HCT116 (cell line): ENCODE results near the gene CNDP2. TPM values are rescaled to one million over a fixed set of nuclear protein-coding genes. Genes with fewer than 3 reads are reported as not detected.

Source experiments
- ATAC-seq: fragments of 200-7000 bp; cut with Tn5 transposase; 2 replicates; pipeline ENCODE4 v1.9.1; 2020; ENCODE audit warnings: mild to moderate bottlenecking, moderate library complexity
- BruUV-seq: library from RNA; stranded (reverse); fragments of 400-500 nt; replicated peaks from 2 replicates; lab custom pipeline; 2021; lab: Mats Ljungman, UMichigan
- CTCF ChIA-PET: fragments of 300-600 bp; sonication (Branson Sonifier 250); formaldehyde crosslinking; loops from one replicate; lab custom pipeline; 2021; ENCODE audit warnings: antibody characterized with exemption; lab: Charles Lee
- POLR2A ChIA-PET: fragments of 300-600, 350-600 bp; sonication (Branson Sonifier 250); formaldehyde crosslinking; loops from one replicate; lab custom pipeline; 2021; ENCODE audit warnings: antibody characterized with exemption; lab: Charles Lee
- RAD21 ChIA-PET, 2 experiments: fragments of 300-600 bp; sonication (Branson Sonifier 250); formaldehyde crosslinking; loops; one replicate each; lab custom pipeline; 2023; ENCODE audit warnings: low total read pairs in 2 of 2; ENCODE audit not compliant: uncharacterized antibody in 2 of 2, unreplicated experiment in 2 of 2, low non-redundant PET in 1 of 2; lab: Charles Lee
- DNase-seq: peaks from one replicate; pipeline ENCODE4 v3.0.0-alpha.2; 2010; ENCODE audit warnings: low read depth, low spot score
- H2AFZ ChIP-seq: fragments of 200-600 bp; shearing (Covaris generic), sonication (generic); 2 replicates; pipeline ENCODE4 v1.6.1; 2017; ENCODE audit warnings: low read depth, mixed run types, mixed read lengths, antibody characterized with exemption, low read length; ENCODE audit not compliant: poor library complexity, severe bottlenecking
- H3K27ac ChIP-seq: 2 replicates; pipeline ENCODE4 v1.5.1; 2012; ENCODE audit warnings: low read depth, low read length
- H3K27me3 ChIP-seq: fragments of 200-600 bp; sonication (generic); 2 replicates; pipeline ENCODE4 v1.6.1; 2016; ENCODE audit warnings: mixed run types, low read length, mixed read lengths; ENCODE audit not compliant: insufficient read depth
- H3K36me3 ChIP-seq, 2 experiments: fragments of 200-500 bp in 1 of 2; fragments of 200-600 bp in 1 of 2; sonication (Bioruptor generic) in 1 of 2; sonication (generic) in 1 of 2; 2 replicates each; pipeline versions ENCODE4 v1.5.1 to v1.6.1; 2014 to 2016; ENCODE audit warnings: low read length in 2 of 2, inconsistent platforms in 1 of 2, mixed read lengths in 1 of 2, mixed run types in 1 of 2; ENCODE audit not compliant: insufficient read depth in 2 of 2, control insufficient read depth in 1 of 2
- H3K4me1 ChIP-seq, 2 experiments: fragments of 200-600 bp in 1 of 2; sonication (generic) in 1 of 2; 2 replicates each; pipeline versions ENCODE4 v1.5.1 to v1.6.1; 2012 to 2017; ENCODE audit warnings: low read length in 2 of 2, inconsistent platforms in 1 of 2, mild to moderate bottlenecking in 1 of 2, mixed read lengths in 1 of 2, mixed run types in 1 of 2, moderate library complexity in 1 of 2; ENCODE audit not compliant: insufficient read depth in 2 of 2, control insufficient read depth in 1 of 2
- H3K4me2 ChIP-seq: fragments of 200-600 bp; sonication (generic); 2 replicates; pipeline ENCODE4 v1.6.1; 2017; ENCODE audit warnings: mixed run types, low read length, mixed read lengths
- H3K4me3 ChIP-seq, 2 experiments: fragments of 200-600 bp in 1 of 2; sonication (generic) in 1 of 2; replicated peaks in 1 of 2; 2 replicates each; pipeline ENCODE4 v1.5.1; 2011 to 2016; ENCODE audit warnings: low read length in 2 of 2, control low read depth in 1 of 2, low read depth in 1 of 2, mild to moderate bottlenecking in 1 of 2, mixed read lengths in 1 of 2, mixed run types in 1 of 2
- H3K79me2 ChIP-seq: fragments of 200-600 bp; sonication (generic); 2 replicates; pipeline ENCODE4 v1.6.1; 2017; ENCODE audit warnings: mild to moderate bottlenecking, mixed run types, low read length, moderate library complexity, mixed read lengths; ENCODE audit not compliant: insufficient read depth
- H3K9ac ChIP-seq: fragments of 200-600 bp; sonication (generic); 2 replicates; pipeline ENCODE4 v1.6.1; 2016; ENCODE audit warnings: low read length, mixed read lengths
- H3K9me2 ChIP-seq: fragments of 200-600 bp; sonication (generic), shearing (Covaris generic); 2 replicates; pipeline ENCODE4 v1.6.1; 2017; ENCODE audit warnings: mixed run types, mild to moderate bottlenecking, moderate library complexity; ENCODE audit not compliant: insufficient read depth
- H3K9me3 ChIP-seq, 2 experiments: fragments of 200-500 bp in 1 of 2; fragments of 200-600 bp in 1 of 2; sonication (Bioruptor generic) in 1 of 2; sonication (generic) in 1 of 2; 2 replicates each; pipeline ENCODE4 v1.6.1; 2014 to 2017; ENCODE audit warnings: low read length in 2 of 2, mixed read lengths in 2 of 2, inconsistent platforms in 1 of 2, low read depth in 1 of 2, mild to moderate bottlenecking in 1 of 2, mixed run types in 1 of 2, moderate library complexity in 1 of 2; ENCODE audit not compliant: control insufficient read depth in 1 of 2, insufficient read depth in 1 of 2
- H4K20me1 ChIP-seq: fragments of 200-600 bp; sonication (generic), shearing (Covaris generic); 2 replicates; pipeline ENCODE4 v1.6.1; 2017; ENCODE audit warnings: mixed run types, mild to moderate bottlenecking, moderate library complexity; ENCODE audit not compliant: insufficient read depth
- EZH2 ChIP-seq: fragments of 200-600 bp; sonication (generic); IDR thresholded peaks from 2 replicates; pipeline ENCODE4 v1.6.1; 2017; ENCODE audit warnings: antibody characterized with exemption, mixed run types
- EZH2phosphoT487 ChIP-seq: fragments of 200-600 bp; IDR thresholded peaks from 2 replicates; pipeline ENCODE4 v1.6.1; 2018; ENCODE audit warnings: antibody characterized with exemption, borderline replicate concordance
- FOSL1 ChIP-seq: IDR thresholded peaks from 2 replicates; pipeline ENCODE4 v1.6.1; 2012; ENCODE audit warnings: low read depth
- POLR2AphosphoS5 ChIP-seq: IDR thresholded peaks from 2 replicates; pipeline ENCODE4 v1.6.1; 2011; ENCODE audit warnings: mild to moderate bottlenecking, low read depth, low read length, moderate library complexity
- SP1 ChIP-seq: IDR thresholded peaks from 2 replicates; pipeline ENCODE4 v1.6.1; 2012; ENCODE audit warnings: low read depth
- ZFX ChIP-seq: fragments of 450-650 bp; IDR thresholded peaks from 2 replicates; pipeline ENCODE4 v1.6.1; 2017
- ZNF274 ChIP-seq: fragments of 200-500 bp; sonication (Bioruptor generic); IDR thresholded peaks from 2 replicates; pipeline ENCODE4 v1.6.1; 2014; ENCODE audit warnings: mild to moderate bottlenecking, low read depth, low read length, inconsistent platforms
- intact Hi-C: fragments of 100-400 bp; cut with micrococcal nuclease; formaldehyde crosslinking; loops from 2 replicates; pipeline ENCODE4 v1.10.0; 2022
- total RNA-seq: library from RNA; stranded (reverse); gene quantifications from one replicate; pipeline ENCODE4 v1.2.1, GENCODE V29; 2021; ENCODE audit not compliant: unreplicated experiment
- TF ChIP-seq, protein P1 (sequence below), 3 experiments: fragments of 200-600 bp in 1 of 3; sonication (generic) in 1 of 3; IDR thresholded peaks in 2 of 3; conservative IDR thresholded peaks in 1 of 3; 2 replicates each; pipeline ENCODE4 v1.5.1; 2012 to 2017; ENCODE audit warnings: low read depth in 2 of 3, low read length in 2 of 3, antibody characterized with exemption in 1 of 3, borderline replicate concordance in 1 of 3, control low read depth in 1 of 3, mild to moderate bottlenecking in 1 of 3, mixed read lengths in 1 of 3, mixed run types in 1 of 3, moderate library complexity in 1 of 3; ENCODE audit not compliant: insufficient read depth in 1 of 3
- TF ChIP-seq, protein P2 (sequence below): IDR thresholded peaks from 2 replicates; pipeline ENCODE4 v1.6.1; 2012

The CNDP2 gene
- total RNA-seq, 1 experiment from 2014 or later, result 112 TPM

GRCh38 chr18:74501386-74501785, 5.2 kb downstream of the CNDP2 start:
- RAD21 ChIA-PET, result no interaction called here
- Histone ChIP-seq H3K79me2 (peaks cover 40% of the 10 kb centered on the region), H3K9me2 (no peaks in the 10 kb centered on the region), H3K27me3 (no peaks in the 10 kb centered on the region), H3K4me2 (no peak overlapping the region), H3K4me3 (no peak overlapping the region), H4K20me1 (no peaks in the 10 kb centered on the region), H2AFZ (no peak overlapping the region), H3K36me3 (peaks cover 15 to 32% of the 10 kb centered on the region in 2 experiments; a peak in 3 of 4 replicates), H3K27ac (no peak overlapping the region), H3K9me3 (no peaks in the 10 kb centered on the region), H3K4me1 (peaks cover 6 to 7% of the 10 kb centered on the region in 2 experiments), H3K9ac (no peak overlapping the region)
- DNase-seq (no peak), ATAC-seq (no peak)
- no TSS peak for BruUV-seq
- intact Hi-C loops, result no loop called here
- CTCF ChIA-PET, result no interaction called here
- POLR2A ChIA-PET, result no interaction called here
- TF ChIP-seq EZH2phosphoT487 (no peak), FOSL1 (no peak), ZFX (no peak), SP1 (no peak), ZNF274 (no peak)
- TF ChIP-seq, protein P1, sequence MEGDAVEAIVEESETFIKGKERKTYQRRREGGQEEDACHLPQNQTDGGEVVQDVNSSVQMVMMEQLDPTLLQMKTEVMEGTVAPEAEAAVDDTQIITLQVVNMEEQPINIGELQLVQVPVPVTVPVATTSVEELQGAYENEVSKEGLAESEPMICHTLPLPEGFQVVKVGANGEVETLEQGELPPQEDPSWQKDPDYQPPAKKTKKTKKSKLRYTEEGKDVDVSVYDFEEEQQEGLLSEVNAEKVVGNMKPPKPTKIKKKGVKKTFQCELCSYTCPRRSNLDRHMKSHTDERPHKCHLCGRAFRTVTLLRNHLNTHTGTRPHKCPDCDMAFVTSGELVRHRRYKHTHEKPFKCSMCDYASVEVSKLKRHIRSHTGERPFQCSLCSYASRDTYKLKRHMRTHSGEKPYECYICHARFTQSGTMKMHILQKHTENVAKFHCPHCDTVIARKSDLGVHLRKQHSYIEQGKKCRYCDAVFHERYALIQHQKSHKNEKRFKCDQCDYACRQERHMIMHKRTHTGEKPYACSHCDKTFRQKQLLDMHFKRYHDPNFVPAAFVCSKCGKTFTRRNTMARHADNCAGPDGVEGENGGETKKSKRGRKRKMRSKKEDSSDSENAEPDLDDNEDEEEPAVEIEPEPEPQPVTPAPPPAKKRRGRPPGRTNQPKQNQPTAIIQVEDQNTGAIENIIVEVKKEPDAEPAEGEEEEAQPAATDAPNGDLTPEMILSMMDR (IDR thresholded peaks at IDR 0.05 in 2 of 3, conservative IDR thresholded peaks at IDR 0.05 in 1 of 3; ENCODE audit: borderline replicate concordance in 1 of 3, insufficient read depth in 1 of 3, low read depth in 2 of 3, low read length in 2 of 3), result no peak
- TF ChIP-seq, protein P2, sequence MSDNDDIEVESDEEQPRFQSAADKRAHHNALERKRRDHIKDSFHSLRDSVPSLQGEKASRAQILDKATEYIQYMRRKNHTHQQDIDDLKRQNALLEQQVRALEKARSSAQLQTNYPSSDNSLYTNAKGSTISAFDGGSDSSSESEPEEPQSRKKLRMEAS, result no peak

DNA sequence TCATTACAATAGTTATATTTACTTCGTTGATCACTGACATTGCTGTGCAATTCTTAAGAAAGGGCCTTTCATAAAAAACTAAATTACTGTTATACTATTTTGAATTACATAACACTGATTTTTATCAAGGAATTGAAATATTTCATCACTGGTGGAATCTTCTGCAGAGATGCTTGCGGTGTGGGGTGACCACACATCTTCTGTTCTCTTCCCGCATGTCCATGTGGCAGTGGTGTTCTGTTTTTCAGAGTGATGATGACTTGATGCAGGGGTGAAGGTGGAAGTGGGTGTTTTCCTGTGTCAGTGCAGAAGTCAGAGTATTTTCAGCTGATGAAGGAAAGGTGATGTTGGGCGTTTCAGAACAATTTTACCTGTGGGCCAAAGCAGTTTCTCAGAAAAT, 7.0 kb downstream of the CNDP2 start:
- Histone ChIP-seq H3K27me3 (no peaks in the 10 kb centered on the region), H3K4me1 (no peaks in the 10 kb centered on the region), H3K27ac (no peak overlapping the region), H3K9me2 (no peaks in the 10 kb centered on the region), H2AFZ (no peak overlapping the region), H3K9me3 (no peaks in the 10 kb centered on the region), H3K4me3 (no peak overlapping the region), H3K9ac (no peak overlapping the region), H3K79me2 (peaks cover 24% of the 10 kb centered on the region), H3K36me3 (peaks cover 21 to 37% of the 10 kb centered on the region in 2 experiments; a peak in 3 of 4 replicates), H3K4me2 (no peak overlapping the region), H4K20me1 (no peaks in the 10 kb centered on the region)
- intact Hi-C loops, result no loop called here
- ATAC-seq, result no peak
- ChIA-PET POLR2A (no interaction called here), CTCF (no interaction called here), RAD21 (no interaction called here)
- BruUV-seq, result no TSS peak
- DNase-seq, result no peak
- TF ChIP-seq EZH2 (no peak), ZFX (no peak), POLR2AphosphoS5 (no peak)
